GF-D8 (cell line): ENCODE data around the gene GOLGA8K.
"Not testable (repeated sequence)": the region's sequence is repeated elsewhere in the genome, so short reads cannot be mapped to it uniquely, and the experiment has no call there.

Source experiments
- DNase-seq: peaks from one replicate; lab custom pipeline; 2025; lab: John Stamatoyannopoulos, UW

The GOLGA8K gene

GRCh38 chr15:32356909-32357308, 46.2 kb downstream of the GOLGA8K start:
- not testable (repeated sequence) for DNase-seq

GRCh38 chr15:32352748-32353147, 50.3 kb downstream of the GOLGA8K start:
- not testable (repeated sequence) for DNase-seq

GRCh38 chr15:32350563-32351220, 52.4 kb downstream of the GOLGA8K start:
- not testable (repeated sequence) for DNase-seq

GRCh38 chr15:32347037-32347436, 56.1 kb downstream of the GOLGA8K start:
- DNase-seq = not testable (repeated sequence)

GRCh38 chr15:32345978-32346547, 57.0 kb downstream of the GOLGA8K start:
- not testable (repeated sequence) for DNase-seq

- not testable (repeated sequence) for DNase-seq
Measured at GRCh38 chr15:32343921-32344320, 59.2 kb downstream of the GOLGA8K start.
